ENCODE results near the gene PRDX2.
A peak's percentile ranks its signal among the peaks of the same experiment; 100 is the strongest.
"Not testable (repeated sequence)": the region's sequence is repeated elsewhere in the genome, so short reads cannot be mapped to it uniquely, and the experiment has no call there.

Gene PRDX2

GRCh38 chr19:12833738-12834565, 32.4 kb upstream of the PRDX2 start:
- peak in 13 of 42 donors; percentile 12 to 52 (median 33) for DNase-seq
- intact Hi-C loops (cut with DNase I) = no loop called here

GRCh38 chr19:12833418-12833737, 31.8 kb upstream of the PRDX2 start:
- no peak for DNase-seq

GRCh38 chr19:12828494-12828893, 26.9 kb upstream of the PRDX2 start:
- peak in 18 of 42 donors; percentile 15 to 58 (median 35) for DNase-seq
- intact Hi-C loops (cut with DNase I) = no loop called here

More at GRCh38 chr19:12833418-12833737, 31.8 kb upstream of the PRDX2 start:
- intact Hi-C loops (cut with DNase I) = no loop called here

- no peak for DNase-seq
Observed at GRCh38 chr19:12825254-12826131, 23.9 kb upstream of the PRDX2 start.

GRCh38 chr19:12821761-12822160, 20.2 kb upstream of the PRDX2 start:
- intact Hi-C loops (cut with DNase I) = no loop called here
- DNase-seq = no peak

More at GRCh38 chr19:12825254-12826131, 23.9 kb upstream of the PRDX2 start:
- intact Hi-C loops (cut with DNase I) = no loop called here

- DNase-seq; intact Hi-C loops (cut with DNase I): not testable (repeated sequence)
Observed at GRCh38 chr19:12817810-12818209, 16.2 kb upstream of the PRDX2 start.

GRCh38 chr19:12817188-12817587, 15.6 kb upstream of the PRDX2 start:
- DNase-seq; intact Hi-C loops (cut with DNase I): not testable (repeated sequence)

GRCh38 chr19:12815088-12815487, 13.5 kb upstream of the PRDX2 start:
- DNase-seq = no peak
- intact Hi-C loops (cut with DNase I) = no loop called here

- intact Hi-C loops (cut with DNase I) = no loop called here
- peak; percentile 82 to 97 (median 92) for DNase-seq
Observed at GRCh38 chr19:12806242-12807081, 4.9 kb upstream of the PRDX2 start, which contains the start of gene RNASEH2A. RNASEH2A (plus strand) TSS chr19:12806584; CDS start chr19:12806674, 90 bp downstream.

- intact Hi-C loops (cut with DNase I) = no loop called here
- DNase-seq = no peak
Observed at GRCh38 chr19:12804051-12804450, 2.5 kb upstream of the PRDX2 start.

GRCh38 chr19:12802267-12803106, 887 bp upstream of the PRDX2 start:
- peak in 7 of 42 donors; percentile 23 to 38 (median 28) for DNase-seq
- intact Hi-C loops (cut with DNase I) = no loop called here

- intact Hi-C loops (cut with DNase I) = no loop called here
- peak in 25 of 42 donors; percentile 19 to 75 (median 44) for DNase-seq
Observed at GRCh38 chr19:12800923-12801465, 606 bp downstream of the PRDX2 start.

GRCh38 chr19:12800466-12800770, 1.2 kb downstream of the PRDX2 start:
- no peak for DNase-seq
- intact Hi-C loops (cut with DNase I) = no loop called here

GRCh38 chr19:12799742-12800465, 1.7 kb downstream of the PRDX2 start:
- no peak for DNase-seq
- intact Hi-C loops (cut with DNase I) = loop anchor here (5.0 kb wide), 1 partner anchor 38 kb away; no protein-coding TSS in a partner anchor

GRCh38 chr19:12797607-12798006, 4.0 kb downstream of the PRDX2 start:
- intact Hi-C loops (cut with DNase I) = loop anchor here (2.0 to 5.0 kb wide), 2 partner anchors 21 to 35 kb away; no protein-coding TSS in a partner anchor
- DNase-seq = not testable (repeated sequence)

- DNase-seq = no peak
- intact Hi-C loops (cut with DNase I) = loop anchor here (2.0 to 5.0 kb wide), 2 partner anchors 20 to 35 kb away; no protein-coding TSS in a partner anchor
Observed at GRCh38 chr19:12797141-12797587, 4.4 kb downstream of the PRDX2 start.
